Left lung (tissue), 10 donors: ENCODE measurements around the gene TFPI2. TPM values are rescaled to one million over a fixed set of nuclear protein-coding genes. Genes with fewer than 3 reads are reported as not detected.

ENCODE experiments used
- ATAC-seq: fragments of 200-7000 bp; cut with Tn5 transposase; one replicate; pipeline ENCODE4 v1.9.1; 2020; ENCODE audit warnings: moderate library complexity
- DNase-seq, 4 donors: peaks; one replicate each; pipeline ENCODE4 v3.0.0-alpha.2; 2013 to 2020
- H3K27ac ChIP-seq, 2 donors: fragments of 200-600 bp; sonication (generic) in 1 of 2; one replicate each; pipeline versions ENCODE4 v1.5.0 to v1.8.0; 2020 to 2021
- H3K27me3 ChIP-seq, 2 donors: fragments of 200-600 bp; sonication (generic) in 1 of 2; one replicate each; pipeline versions ENCODE4 v1.5.0 to v1.8.0; 2020 to 2021
- H3K36me3 ChIP-seq, 2 donors: fragments of 200-600 bp; sonication (generic) in 1 of 2; one replicate each; pipeline versions ENCODE4 v1.5.0 to v1.8.0; 2020 to 2021
- H3K4me1 ChIP-seq, 2 donors: fragments of 200-600 bp; one replicate each; pipeline ENCODE4 v1.8.0; 2021
- H3K4me3 ChIP-seq, 2 donors: fragments of 200-600 bp; sonication (generic) in 1 of 2; one replicate each; pipeline versions ENCODE4 v1.5.0 to v1.8.0; 2020 to 2021; ENCODE audit warnings: mild to moderate bottlenecking in 1 of 2
- H3K9me3 ChIP-seq, 2 donors: fragments of 200-600 bp; sonication (generic) in 1 of 2; one replicate each; pipeline versions ENCODE4 v1.5.0 to v1.8.0; 2020 to 2021
- intact Hi-C, 2 donors: fragments of 100-400 bp; cut with DNase I; formaldehyde crosslinking; loops; one replicate each; pipeline versions ENCODE4 v1.11.2 to v1.14.2; 2022
- polyA plus RNA-seq, 6 donors: library from polyadenylated mRNA; unstranded; fragments of 120-200 nt; gene quantifications; one replicate each; pipeline ENCODE4 v1.2.1, GENCODE V29; 2013; ENCODE audit not compliant: insufficient read length in 6 of 6
- total RNA-seq, 2 donors: library from RNA; stranded (reverse); fragmentation: NEBNext Ultra II Directional; extraction: Animal tissue kit (Norgen Biotek cat#: 25700); gene quantifications; one replicate each; pipeline ENCODE4 v1.2.1, GENCODE V29; 2021
- TF ChIP-seq, protein P1 (sequence below), 2 donors: fragments of 200-600 bp; sonication (generic) in 1 of 2; IDR thresholded peaks; one replicate each; pipeline versions ENCODE4 v1.5.0 to v1.8.0; 2021; ENCODE audit warnings: antibody characterized with exemption in 2 of 2
- donor health status: DM: no; HTN: yes; CAD: no.
- donor health status: DM: no; HTN: no; CAD: no.

The TFPI2 gene
- total and polyA plus RNA-seq, 8 donors, result 2.8 to 15.9 (median 7.1) TPM

DNA sequence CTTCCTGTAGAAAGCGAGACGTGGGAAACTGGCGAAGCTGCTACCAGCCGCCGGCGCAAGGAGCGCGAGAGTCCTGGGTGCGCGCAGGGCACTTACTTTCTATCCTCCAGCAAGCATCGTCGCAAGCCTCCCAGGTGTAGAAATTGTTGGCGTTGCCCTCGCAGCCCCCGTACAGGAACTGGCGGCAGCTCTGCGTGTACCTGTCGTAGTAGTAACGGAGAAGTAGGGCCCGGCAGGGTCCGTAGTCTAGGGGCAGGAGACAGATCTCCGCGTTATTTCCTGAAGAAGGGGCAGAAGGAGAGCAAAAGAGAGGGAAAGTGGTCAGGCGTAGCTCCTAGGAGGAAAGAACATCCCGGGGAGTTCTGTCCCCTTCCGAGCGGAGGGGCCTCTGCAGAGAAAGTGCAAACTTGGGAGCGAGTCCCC is 501 bp downstream of the TFPI2 start:
- Histone ChIP-seq H3K27ac (no peak overlapping the region), H3K27me3 (peaks cover 8 to 43% of the 10 kb centered on the region in 2 donors), H3K9me3 (no peaks in the 10 kb centered on the region), H3K4me3 (peak overlapping the region; percentile 38 to 46), H3K36me3 (no peaks in the 10 kb centered on the region), H3K4me1 (peaks cover 0 to 2% of the 10 kb centered on the region in 2 donors)
- peak; percentile 79 for ATAC-seq
- TF ChIP-seq, protein P1, sequence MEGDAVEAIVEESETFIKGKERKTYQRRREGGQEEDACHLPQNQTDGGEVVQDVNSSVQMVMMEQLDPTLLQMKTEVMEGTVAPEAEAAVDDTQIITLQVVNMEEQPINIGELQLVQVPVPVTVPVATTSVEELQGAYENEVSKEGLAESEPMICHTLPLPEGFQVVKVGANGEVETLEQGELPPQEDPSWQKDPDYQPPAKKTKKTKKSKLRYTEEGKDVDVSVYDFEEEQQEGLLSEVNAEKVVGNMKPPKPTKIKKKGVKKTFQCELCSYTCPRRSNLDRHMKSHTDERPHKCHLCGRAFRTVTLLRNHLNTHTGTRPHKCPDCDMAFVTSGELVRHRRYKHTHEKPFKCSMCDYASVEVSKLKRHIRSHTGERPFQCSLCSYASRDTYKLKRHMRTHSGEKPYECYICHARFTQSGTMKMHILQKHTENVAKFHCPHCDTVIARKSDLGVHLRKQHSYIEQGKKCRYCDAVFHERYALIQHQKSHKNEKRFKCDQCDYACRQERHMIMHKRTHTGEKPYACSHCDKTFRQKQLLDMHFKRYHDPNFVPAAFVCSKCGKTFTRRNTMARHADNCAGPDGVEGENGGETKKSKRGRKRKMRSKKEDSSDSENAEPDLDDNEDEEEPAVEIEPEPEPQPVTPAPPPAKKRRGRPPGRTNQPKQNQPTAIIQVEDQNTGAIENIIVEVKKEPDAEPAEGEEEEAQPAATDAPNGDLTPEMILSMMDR (IDR thresholded peaks at IDR 0.05), result no peak
- intact Hi-C loops, result no loop called here
- peak in 2 of 4 donors; percentile 49 to 71 for DNase-seq

DNA sequence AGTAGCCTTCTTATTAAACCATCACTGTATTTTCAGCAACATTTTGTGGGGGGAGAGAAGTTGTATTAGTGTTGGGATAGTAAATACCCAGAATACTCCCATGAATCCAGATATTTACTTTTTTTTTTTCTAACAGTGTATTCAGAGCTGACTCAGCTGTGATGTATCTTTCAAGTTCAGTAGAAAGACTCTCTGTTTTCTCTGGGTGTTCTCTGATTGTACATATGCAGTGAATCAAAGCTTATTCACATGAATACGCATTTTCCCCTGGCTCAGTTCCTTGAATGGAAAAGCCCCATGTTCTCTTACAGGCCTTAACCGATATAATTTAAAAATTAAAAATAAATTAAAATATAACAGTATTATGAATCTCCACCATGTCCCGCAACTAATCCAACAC is 1.3 kb downstream of the TFPI2 start:
- H3K4me3 ChIP-seq, result no peak overlapping the region
- intact Hi-C loops, result no loop called here

DNA sequence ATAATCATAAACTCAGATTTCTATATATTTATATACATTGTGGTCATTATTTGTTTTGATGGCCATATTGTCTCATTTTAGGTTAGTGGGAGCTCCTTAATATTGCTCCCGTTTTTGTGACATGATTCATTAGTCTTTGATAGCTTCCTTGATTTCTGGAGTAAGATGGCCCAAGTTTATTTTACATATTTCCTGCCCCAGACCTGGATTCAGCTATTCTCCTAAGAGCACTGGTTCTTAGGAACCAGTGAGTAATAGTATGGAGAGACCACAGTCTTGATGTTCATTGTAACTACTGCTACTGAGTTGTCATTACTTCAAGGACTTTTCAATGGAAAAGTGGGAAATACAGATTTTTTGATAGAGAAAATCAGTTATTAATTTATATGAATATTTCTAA is 6.0 kb downstream of the TFPI2 start:
- peaks cover 0 to 11% of the 10 kb centered on the region in 2 donors for H3K27me3 ChIP-seq
- TF ChIP-seq, protein P1 (IDR thresholded peaks at IDR 0.05), result no peak
- ATAC-seq (no peak), DNase-seq (no peak)
- peaks cover 0 to under 1% of the 10 kb centered on the region in 2 donors for H3K4me1 ChIP-seq
- intact Hi-C loops, result no loop called here
- peaks cover 0 to under 1% of the 10 kb centered on the region in 2 donors for H3K9me3 ChIP-seq
- H3K36me3 ChIP-seq, result no peaks in the 10 kb centered on the region
- no peak overlapping the region for H3K27ac ChIP-seq
- no peak overlapping the region for H3K4me3 ChIP-seq

More for the DNA sequence above, 1.3 kb downstream of the TFPI2 start:
- Histone ChIP-seq H3K27me3 (peaks cover 8 to 43% of the 10 kb centered on the region in 2 donors), H3K9me3 (no peaks in the 10 kb centered on the region), H3K27ac (no peak overlapping the region), H3K36me3 (no peaks in the 10 kb centered on the region), H3K4me1 (peaks cover 0 to 2% of the 10 kb centered on the region in 2 donors)
- TF ChIP-seq, protein P1 (IDR thresholded peaks at IDR 0.05), result no peak
- DNase-seq (no peak), ATAC-seq (no peak)

DNA sequence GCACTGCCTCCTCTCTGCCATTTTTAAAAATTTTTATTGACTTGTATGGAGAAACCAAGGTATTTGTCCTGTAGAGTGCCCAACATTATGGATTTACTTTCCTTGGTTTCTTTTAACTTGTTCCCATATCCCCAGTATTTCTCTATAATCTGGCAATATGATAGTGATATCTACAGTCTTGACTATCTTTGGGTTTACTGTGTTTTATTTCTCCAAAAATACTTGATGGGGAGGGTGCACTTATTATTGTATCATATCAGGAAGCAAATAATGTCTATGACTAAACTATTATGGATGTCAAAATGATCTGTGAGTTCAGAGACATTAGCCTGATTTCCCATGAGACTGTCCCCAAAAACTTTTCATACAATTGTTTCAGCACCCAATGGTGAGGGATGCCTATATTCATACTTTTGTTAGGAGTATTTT is 6.6 kb downstream of the TFPI2 start:
- ATAC-seq, result no peak
- H3K27ac ChIP-seq, result no peak overlapping the region
- intact Hi-C loops, result no loop called here
- peaks cover 0 to 4% of the 10 kb centered on the region in 2 donors for H3K9me3 ChIP-seq
- H3K4me1 ChIP-seq, result no peaks in the 10 kb centered on the region
- H3K27me3 ChIP-seq, result peaks cover 0 to 4% of the 10 kb centered on the region in 2 donors
- no peak for DNase-seq
- no peak overlapping the region for H3K4me3 ChIP-seq
- TF ChIP-seq, protein P1 (IDR thresholded peaks at IDR 0.05), result no peak
- no peaks in the 10 kb centered on the region for H3K36me3 ChIP-seq

DNA sequence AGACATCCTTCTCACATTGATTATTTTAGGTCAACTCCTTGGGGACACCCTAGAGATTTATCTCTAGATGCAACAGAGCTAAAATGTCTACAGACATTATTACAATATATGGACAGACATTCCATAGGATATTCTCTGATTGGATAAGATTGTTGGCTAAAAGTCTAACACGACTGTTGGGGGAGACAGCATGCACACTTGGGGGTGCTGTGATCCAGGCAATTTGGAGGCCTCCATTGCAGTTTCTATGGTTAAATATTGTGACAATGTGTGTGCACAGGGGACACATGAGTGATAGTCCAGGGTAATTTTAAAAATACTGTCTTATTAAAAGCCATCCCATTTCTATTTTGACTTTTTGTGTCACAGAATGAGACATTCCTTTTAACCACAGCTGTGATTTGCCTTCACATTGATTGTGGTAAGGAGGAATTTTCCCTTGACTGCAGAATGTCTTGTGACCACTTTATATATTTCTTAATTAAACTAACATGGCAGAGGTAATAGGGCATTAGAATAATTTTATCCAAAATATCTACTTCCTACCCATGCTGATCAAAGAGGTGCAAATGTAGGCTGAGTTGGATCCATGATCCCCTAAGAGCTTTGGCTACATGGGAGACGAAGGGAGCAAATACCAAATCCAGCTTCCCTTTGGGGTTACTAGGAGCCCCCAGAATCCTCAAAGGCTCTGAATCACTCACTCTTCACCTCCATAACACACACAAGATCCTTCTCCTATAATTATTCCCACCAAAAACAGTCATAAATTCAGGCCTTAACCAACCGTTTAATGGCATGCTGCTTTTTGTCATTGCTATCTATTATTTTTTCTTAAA is 7.3 kb downstream of the TFPI2 start:
- Histone ChIP-seq H3K36me3 (no peaks in the 10 kb centered on the region), H3K27ac (no peak overlapping the region), H3K4me1 (no peaks in the 10 kb centered on the region), H3K27me3 (no peaks in the 10 kb centered on the region), H3K4me3 (no peak overlapping the region), H3K9me3 (peaks cover 0 to 4% of the 10 kb centered on the region in 2 donors)
- TF ChIP-seq, protein P1 (IDR thresholded peaks at IDR 0.05), result no peak
- ATAC-seq (no peak), DNase-seq (no peak)
- intact Hi-C loops, result no loop called here
